H9 (cell line): Measurements from ENCODE around the gene MAD1L1. TPM values are rescaled to one million over a fixed set of nuclear protein-coding genes. Genes with fewer than 3 reads are reported as not detected.
A peak's percentile ranks its signal among the peaks of the same experiment; 100 is the strongest.

ENCODE experiments used
- DNase-seq: peaks from one replicate; pipeline ENCODE4 v3.0.0-alpha.2; 2017
- H2AFZ ChIP-seq: one replicate; pipeline ENCODE4 v1.6.1; 2013; ENCODE audit warnings: mild to moderate bottlenecking, low read length, control low read depth, moderate library complexity
- H2AK5ac ChIP-seq: 2 replicates; pipeline ENCODE4 v1.6.1; 2013; ENCODE audit warnings: low read length, control low read depth, mixed read lengths; ENCODE audit not compliant: insufficient read length
- H2BK120ac ChIP-seq: one replicate; pipeline ENCODE4 v1.6.1; 2013; ENCODE audit warnings: low read depth, mild to moderate bottlenecking, low read length, control low read depth, inconsistent platforms; ENCODE audit not compliant: poor library complexity, severe bottlenecking
- H2BK12ac ChIP-seq: 2 replicates; pipeline ENCODE4 v1.6.1; 2013; ENCODE audit warnings: low read length, control low read depth, mixed read lengths, low read depth; ENCODE audit not compliant: insufficient read length
- H2BK15ac ChIP-seq: 2 replicates; pipeline ENCODE4 v1.6.1; 2013; ENCODE audit warnings: low read depth, low read length, control low read depth
- H2BK20ac ChIP-seq: one replicate; pipeline ENCODE4 v1.6.1; 2013; ENCODE audit warnings: low read depth, mild to moderate bottlenecking, low read length, control low read depth, inconsistent platforms; ENCODE audit not compliant: poor library complexity, severe bottlenecking
- H2BK5ac ChIP-seq: 2 replicates; pipeline ENCODE4 v1.6.1; 2013; ENCODE audit warnings: low read length, control low read depth, mixed read lengths; ENCODE audit not compliant: insufficient read length
- H3K14ac ChIP-seq: 2 replicates; pipeline ENCODE4 v1.6.1; 2013; ENCODE audit warnings: low read length, control low read depth; ENCODE audit not compliant: insufficient read depth
- H3K18ac ChIP-seq: 2 replicates; pipeline ENCODE4 v1.6.1; 2013; ENCODE audit warnings: low read depth, mild to moderate bottlenecking, mixed read lengths, low read length, control low read depth; ENCODE audit not compliant: insufficient read length
- H3K23ac ChIP-seq: 2 replicates; pipeline ENCODE4 v1.6.1; 2013; ENCODE audit warnings: low read length, control low read depth, mixed read lengths, low read depth; ENCODE audit not compliant: insufficient read length
- H3K23me2 ChIP-seq: 2 replicates; pipeline ENCODE4 v1.6.1; 2013; ENCODE audit warnings: low read depth, mild to moderate bottlenecking, mixed read lengths, low read length, control low read depth; ENCODE audit not compliant: insufficient read length, poor library complexity, severe bottlenecking
- H3K27ac ChIP-seq: 2 replicates; pipeline ENCODE4 v1.5.1; 2013; ENCODE audit warnings: low read length, control low read depth, mixed read lengths, low read depth; ENCODE audit not compliant: insufficient read length
- H3K27me3 ChIP-seq: 2 replicates; pipeline ENCODE4 v1.6.1; 2013; ENCODE audit warnings: low read length, control low read depth, inconsistent platforms; ENCODE audit not compliant: insufficient read depth
- H3K4ac ChIP-seq: 2 replicates; pipeline ENCODE4 v1.6.1; 2013; ENCODE audit warnings: low read depth, mild to moderate bottlenecking, control low read depth, inconsistent platforms, low read length, moderate library complexity
- H3K4me1 ChIP-seq: 2 replicates; pipeline ENCODE4 v1.6.1; 2013; ENCODE audit warnings: low read length, control low read depth, inconsistent platforms; ENCODE audit not compliant: insufficient read depth
- H3K4me2 ChIP-seq: 2 replicates; pipeline ENCODE4 v1.6.1; 2013; ENCODE audit warnings: low read length, control low read depth, mixed read lengths; ENCODE audit not compliant: insufficient read length, insufficient read depth
- H3K56ac ChIP-seq: 2 replicates; pipeline ENCODE4 v1.6.1; 2013; ENCODE audit warnings: low read depth, mild to moderate bottlenecking, mixed read lengths, low read length, control low read depth; ENCODE audit not compliant: insufficient read length
- H3K79me1 ChIP-seq: 2 replicates; pipeline ENCODE4 v1.6.1; 2013; ENCODE audit warnings: low read depth, mild to moderate bottlenecking, moderate library complexity, low read length, control low read depth, inconsistent platforms; ENCODE audit not compliant: insufficient read depth, poor library complexity, severe bottlenecking
- H3K79me2 ChIP-seq: 2 replicates; pipeline ENCODE4 v1.6.1; 2013; ENCODE audit warnings: low read length, control low read depth, inconsistent platforms; ENCODE audit not compliant: insufficient read depth
- H3K9ac ChIP-seq: 2 replicates; pipeline ENCODE4 v1.6.1; 2013; ENCODE audit warnings: low read length, control low read depth, mixed read lengths; ENCODE audit not compliant: insufficient read length; ENCODE audit errors: extremely low read depth
- H3K9me3 ChIP-seq: one replicate; pipeline ENCODE4 v1.6.1; 2013; ENCODE audit warnings: low read depth, low read length, inconsistent platforms; ENCODE audit not compliant: control insufficient read depth
- H3T11ph ChIP-seq: one replicate; pipeline ENCODE4 v1.6.1; 2013; ENCODE audit warnings: mild to moderate bottlenecking, low read length, control low read depth, inconsistent platforms
- H4K20me1 ChIP-seq: one replicate; pipeline ENCODE4 v1.6.1; 2013; ENCODE audit not compliant: control insufficient read depth, insufficient read length, insufficient read depth
- H4K5ac ChIP-seq: 2 replicates; pipeline ENCODE4 v1.6.1; 2013; ENCODE audit warnings: low read depth, mild to moderate bottlenecking, mixed read lengths, low read length, control low read depth; ENCODE audit not compliant: insufficient read length
- H4K8ac ChIP-seq: replicated peaks from 2 replicates; pipeline ENCODE4 v1.6.1; 2013; ENCODE audit warnings: low read length, control low read depth, mixed read lengths, low read depth; ENCODE audit not compliant: insufficient read length
- H4K91ac ChIP-seq: 2 replicates; pipeline ENCODE4 v1.6.1; 2013; ENCODE audit warnings: low read depth, mild to moderate bottlenecking, moderate library complexity, mixed read lengths, low read length, control low read depth; ENCODE audit not compliant: insufficient read length
- H3K27ac Mint-ChIP-seq, 3 experiments: 2 replicates in 2 of 3; 3 replicates in 1 of 3; pipeline ENCODE4 v1.8.0; 2020 to 2021; ENCODE audit warnings: mixed read lengths in 3 of 3, mild to moderate bottlenecking in 1 of 3, moderate library complexity in 1 of 3
- H3K27me3 Mint-ChIP-seq: 2 replicates; pipeline ENCODE4 v1.8.0; 2021; ENCODE audit warnings: low read depth, mild to moderate bottlenecking, moderate library complexity, mixed read lengths
- H3K36me3 Mint-ChIP-seq, 3 experiments: 2 replicates in 2 of 3; 3 replicates in 1 of 3; pipeline ENCODE4 v1.8.0; 2020 to 2021; ENCODE audit warnings: low read depth in 3 of 3, mixed read lengths in 3 of 3; ENCODE audit not compliant: insufficient read depth in 1 of 3
- H3K4me1 Mint-ChIP-seq, 2 experiments: 2 replicates each; pipeline ENCODE4 v1.8.0; 2020; ENCODE audit warnings: mixed read lengths in 2 of 2
- H3K4me3 Mint-ChIP-seq, 2 experiments: 2 replicates in 1 of 2; 3 replicates in 1 of 2; pipeline ENCODE4 v1.8.0; 2020 to 2021; ENCODE audit warnings: mild to moderate bottlenecking in 2 of 2, mixed read lengths in 2 of 2, moderate library complexity in 1 of 2
- H3K9me3 Mint-ChIP-seq, 2 experiments: 2 replicates in 1 of 2; 3 replicates in 1 of 2; pipeline ENCODE4 v1.8.0; 2020; ENCODE audit warnings: mild to moderate bottlenecking in 2 of 2, mixed read lengths in 2 of 2, moderate library complexity in 1 of 2
- WGBS: extraction: QIAGEN DNeasy Blood & Tissue Kit; methylation state at CpG from one replicate; pipeline ENCODE4 v1.1.7; 2013; ENCODE audit warnings: missing lambda C conversion rate, low lambda C conversion rate, mixed read lengths; ENCODE audit not compliant: insufficient read length; ENCODE audit errors: extremely low coverage; 5-methylcytosine and 5-hydroxymethylcytosine counted together
- total RNA-seq: library from RNA; stranded (reverse); gene quantifications from 2 replicates; pipeline ENCODE4 v1.2.1, GENCODE V29; 2021
- TF ChIP-seq, protein P1 (sequence below): fragments of 200-600 bp; sonication (generic); conservative IDR thresholded peaks from 3 replicates; pipeline ENCODE4 v1.8.0; 2021; ENCODE audit warnings: antibody characterized with exemption, mild to moderate bottlenecking

MAD1L1 gene
- total RNA-seq, 1 experiment from 2014 or later: 39.0 TPM

DNA sequence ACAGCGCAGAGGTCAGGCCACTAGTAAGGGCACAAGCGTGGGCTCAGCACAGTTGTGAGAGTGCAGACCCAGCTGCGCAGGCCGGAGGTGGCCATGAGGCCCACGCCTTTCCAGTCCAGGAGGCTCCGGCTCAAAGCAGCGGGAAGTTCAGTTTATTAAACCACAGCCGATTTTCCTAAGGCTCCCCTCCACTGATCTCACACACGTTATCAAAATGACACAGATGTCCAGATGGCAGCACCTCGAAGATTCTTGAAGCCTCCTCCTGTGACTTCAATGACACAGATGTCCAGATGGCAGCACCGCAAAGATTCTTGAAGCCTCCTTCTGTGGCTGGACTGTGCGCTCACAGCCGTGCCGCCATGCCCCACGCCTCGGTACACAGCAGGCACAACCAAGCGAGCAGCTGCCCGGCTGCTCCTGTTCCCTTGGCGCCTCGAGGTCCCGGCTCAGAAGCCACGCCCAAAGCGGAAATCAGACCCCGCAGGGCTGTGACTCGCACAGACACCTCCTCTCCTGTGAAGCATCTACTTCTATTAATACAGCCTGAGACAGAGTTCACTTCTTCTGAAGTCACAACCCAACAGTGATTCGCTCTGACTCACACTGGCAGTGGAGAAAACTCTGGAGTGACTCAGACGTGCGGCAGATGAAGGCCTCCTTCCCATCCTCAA lies 122.7 kb downstream of the MAD1L1 start:
- no peak overlapping the region for H3K56ac ChIP-seq
- H3K27me3 ChIP-seq: no peaks in the 10 kb centered on the region
- Mint-ChIP-seq H3K9me3 (no peaks in the 10 kb centered on the region), H3K36me3 (peaks cover 0 to 21% (median 3%) of the 10 kb centered on the region in 3 experiments; a peak in 3 of 7 replicates), H3K27ac (peak overlapping the region; percentile 41 to 82 (median 78); a peak in 4 of 7 replicates), H3K4me1 (peaks cover 45 to 69% of the 10 kb centered on the region in 2 experiments), H3K27me3 (no peaks in the 10 kb centered on the region), H3K4me3 (no peak overlapping the region)
- no peaks in the 10 kb centered on the region for H4K20me1 ChIP-seq
- H4K5ac ChIP-seq: no peak overlapping the region
- no peak overlapping the region for H3K4me2 ChIP-seq
- no peaks in the 10 kb centered on the region for H3K9me3 ChIP-seq
- H2BK15ac ChIP-seq: no peak overlapping the region
- H3K9ac ChIP-seq: no peak overlapping the region
- no peak overlapping the region; the same call in 1 of the 2 replicates for H3K14ac ChIP-seq
- no peaks in the 10 kb centered on the region for H3K23me2 ChIP-seq
- no peak overlapping the region for H2AFZ ChIP-seq
- WGBS: no CpG with 5 or more reads among the region's 28 CpGs
- H2BK120ac ChIP-seq: no peak overlapping the region
- no peaks in the 10 kb centered on the region for H3K79me1 ChIP-seq
- no peaks in the 10 kb centered on the region for H3K4me1 ChIP-seq
- H3K18ac ChIP-seq: no peak overlapping the region
- H3K27ac ChIP-seq: no peak overlapping the region
- no peak for DNase-seq
- H3T11ph ChIP-seq: no peak overlapping the region
- H4K91ac ChIP-seq: no peak overlapping the region
- no peak overlapping the region for H2BK5ac ChIP-seq
- no peak overlapping the region for H2AK5ac ChIP-seq
- TF ChIP-seq, protein P1, sequence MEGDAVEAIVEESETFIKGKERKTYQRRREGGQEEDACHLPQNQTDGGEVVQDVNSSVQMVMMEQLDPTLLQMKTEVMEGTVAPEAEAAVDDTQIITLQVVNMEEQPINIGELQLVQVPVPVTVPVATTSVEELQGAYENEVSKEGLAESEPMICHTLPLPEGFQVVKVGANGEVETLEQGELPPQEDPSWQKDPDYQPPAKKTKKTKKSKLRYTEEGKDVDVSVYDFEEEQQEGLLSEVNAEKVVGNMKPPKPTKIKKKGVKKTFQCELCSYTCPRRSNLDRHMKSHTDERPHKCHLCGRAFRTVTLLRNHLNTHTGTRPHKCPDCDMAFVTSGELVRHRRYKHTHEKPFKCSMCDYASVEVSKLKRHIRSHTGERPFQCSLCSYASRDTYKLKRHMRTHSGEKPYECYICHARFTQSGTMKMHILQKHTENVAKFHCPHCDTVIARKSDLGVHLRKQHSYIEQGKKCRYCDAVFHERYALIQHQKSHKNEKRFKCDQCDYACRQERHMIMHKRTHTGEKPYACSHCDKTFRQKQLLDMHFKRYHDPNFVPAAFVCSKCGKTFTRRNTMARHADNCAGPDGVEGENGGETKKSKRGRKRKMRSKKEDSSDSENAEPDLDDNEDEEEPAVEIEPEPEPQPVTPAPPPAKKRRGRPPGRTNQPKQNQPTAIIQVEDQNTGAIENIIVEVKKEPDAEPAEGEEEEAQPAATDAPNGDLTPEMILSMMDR: no peak
- no peak overlapping the region for H4K8ac ChIP-seq
- no peaks in the 10 kb centered on the region; the same call in 1 of the 2 replicates for H3K79me2 ChIP-seq
- H3K23ac ChIP-seq: no peak overlapping the region
- H3K4ac ChIP-seq: no peak overlapping the region
- H2BK12ac ChIP-seq: no peak overlapping the region
- no peak overlapping the region for H2BK20ac ChIP-seq
